GM19239 (cell line): ENCODE data around the gene CCNY.

Experiments used
- DNase-seq: peaks from one replicate; pipeline ENCODE4 v3.0.0; 2011; ENCODE audit warnings: low spot score; ENCODE audit not compliant: insufficient read length
- FAIRE-seq: peaks from 2 replicates; lab custom pipeline; 2011; peaks lifted over from hg19 to GRCh38; lab: Jason Lieb, UNC

Gene CCNY

DNA sequence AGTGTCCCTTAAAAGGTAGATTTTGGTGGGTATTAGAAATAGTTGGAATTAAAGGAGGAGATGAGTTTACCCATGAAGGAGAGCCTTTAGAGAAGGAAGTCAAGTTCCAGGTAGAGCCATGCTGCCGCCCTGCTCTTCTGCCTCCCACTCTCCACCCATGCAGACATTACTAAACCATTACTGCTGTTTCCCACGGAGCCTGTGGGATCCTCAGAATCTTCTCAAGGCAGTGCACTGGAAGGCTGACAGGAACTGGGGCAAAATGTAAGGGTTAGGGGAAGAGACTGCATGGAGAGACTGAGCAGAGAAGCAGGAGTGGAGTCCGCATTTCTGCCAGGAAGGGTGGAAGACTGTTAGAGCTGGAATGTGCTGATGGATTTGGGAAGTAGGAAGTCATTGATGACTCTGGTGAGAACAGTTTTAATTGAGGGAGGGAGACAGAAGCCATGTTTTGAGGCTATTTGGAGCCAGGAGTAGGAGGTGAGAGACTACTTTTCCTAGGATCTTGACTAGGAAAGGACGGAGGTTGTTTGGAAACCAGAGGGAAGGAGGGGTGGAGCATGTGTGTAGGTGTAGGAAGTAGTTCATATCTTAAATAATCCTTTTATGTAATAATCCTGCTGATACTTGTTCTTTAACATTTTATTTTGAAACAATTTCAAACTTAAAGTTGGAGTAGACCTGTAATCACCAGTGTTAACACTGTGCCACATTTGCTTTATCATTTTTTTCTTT lies 109.0 kb downstream of the CCNY start:
- FAIRE-seq: no peak
- no peak for DNase-seq

DNA sequence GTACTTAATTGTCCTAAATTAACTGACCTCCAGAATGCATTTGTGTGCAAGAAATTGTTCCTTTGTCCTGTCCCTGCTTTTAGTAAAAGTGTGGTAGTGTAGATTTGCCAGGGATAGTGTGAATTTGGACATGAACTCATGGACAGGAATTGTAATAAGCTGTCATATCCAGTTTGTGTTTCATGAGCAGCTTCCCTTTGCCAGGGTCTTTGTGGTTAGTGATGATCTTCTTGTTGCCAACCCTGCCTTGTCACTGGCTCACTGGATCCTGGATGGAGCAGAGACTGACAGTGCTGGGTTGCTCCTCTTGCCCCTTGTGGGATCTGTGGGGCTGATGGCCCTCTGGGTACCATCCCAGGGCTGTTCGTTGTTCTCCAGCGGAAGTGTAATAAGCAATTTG lies 110.1 kb downstream of the CCNY start:
- FAIRE-seq (no peak), DNase-seq (no peak)

DNA sequence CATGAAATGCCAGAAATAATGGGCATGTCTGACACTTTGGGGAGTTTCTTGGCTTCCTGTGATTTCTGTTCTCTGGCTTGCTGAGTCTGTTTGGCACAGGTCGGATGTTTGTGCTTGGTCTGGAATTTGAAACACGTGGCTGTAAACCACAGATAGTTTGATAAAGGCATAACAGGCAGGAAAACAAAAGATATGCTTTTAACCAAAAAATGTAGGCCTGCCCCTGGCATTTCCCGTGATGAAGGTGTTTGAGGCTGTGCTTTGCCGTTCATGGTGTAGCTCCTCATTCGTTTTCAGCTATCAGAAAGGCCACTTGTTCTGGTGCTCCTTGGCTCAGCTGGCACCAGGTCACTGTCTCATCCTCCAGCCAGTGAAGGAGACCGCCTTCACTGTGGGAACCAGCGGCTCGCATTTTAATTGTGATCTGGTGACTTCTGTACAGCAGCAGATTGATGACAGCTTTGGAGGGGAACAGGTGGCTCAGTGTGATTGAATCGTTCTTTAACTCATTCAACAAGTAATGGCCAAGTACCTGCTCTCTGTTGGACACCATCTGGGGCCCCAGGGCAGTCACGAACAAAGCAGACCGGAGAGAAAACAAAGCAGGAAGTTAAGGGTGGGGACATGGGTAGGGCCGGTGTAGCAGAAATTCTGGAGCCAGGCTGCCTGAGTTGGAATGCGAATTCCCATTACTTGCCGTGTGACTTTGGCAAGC lies 111.5 kb downstream of the CCNY start:
- FAIRE-seq (no peak), DNase-seq (no peak)

DNA sequence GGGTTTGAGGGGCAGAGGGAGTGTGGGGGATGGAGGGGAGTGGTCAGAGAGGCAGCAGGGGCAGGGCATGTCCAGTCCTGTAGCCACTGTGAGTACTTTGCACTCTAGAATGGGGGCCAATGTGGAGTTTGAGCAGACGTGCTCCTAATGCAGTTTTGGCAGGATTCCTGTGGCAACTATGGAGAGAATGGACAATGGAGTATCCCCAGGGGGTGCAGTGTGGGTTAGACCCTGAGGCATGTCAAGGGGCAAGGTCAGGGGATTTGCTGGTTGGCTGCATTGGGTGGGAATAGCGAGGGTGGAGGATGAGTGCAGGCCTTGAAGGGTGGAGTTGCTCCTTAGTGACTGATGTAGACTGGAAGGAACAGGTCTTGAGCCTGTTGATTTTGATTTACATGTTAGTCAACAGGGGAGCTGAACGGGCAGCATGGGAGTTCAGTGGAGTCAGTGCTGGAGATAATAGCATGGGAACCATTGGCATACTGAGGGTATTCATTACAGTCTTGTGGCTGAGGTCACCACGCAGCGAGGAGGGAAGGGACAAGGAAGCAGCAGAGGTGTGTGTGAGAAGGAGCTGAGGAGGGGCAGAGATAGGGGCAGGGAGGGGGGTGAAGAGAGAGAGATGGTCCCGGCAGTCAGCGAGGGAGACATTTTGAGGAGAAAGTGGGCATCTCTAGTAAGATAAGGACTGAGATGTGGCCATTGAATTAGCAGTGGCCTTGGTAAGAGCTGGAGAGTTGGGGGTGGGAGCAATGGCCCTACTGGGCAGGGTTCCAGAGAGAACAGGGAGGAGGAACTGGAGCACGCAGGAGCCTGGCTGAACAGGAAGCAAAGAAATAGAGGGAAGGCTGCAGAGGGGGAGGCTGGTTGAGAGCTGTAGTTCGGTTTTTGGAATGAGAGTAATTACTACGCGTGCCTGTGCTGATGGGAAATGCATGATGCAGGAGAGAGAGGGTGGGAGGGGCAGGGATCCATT lies 112.7 kb downstream of the CCNY start:
- no peak for DNase-seq
- no peak for FAIRE-seq

DNA sequence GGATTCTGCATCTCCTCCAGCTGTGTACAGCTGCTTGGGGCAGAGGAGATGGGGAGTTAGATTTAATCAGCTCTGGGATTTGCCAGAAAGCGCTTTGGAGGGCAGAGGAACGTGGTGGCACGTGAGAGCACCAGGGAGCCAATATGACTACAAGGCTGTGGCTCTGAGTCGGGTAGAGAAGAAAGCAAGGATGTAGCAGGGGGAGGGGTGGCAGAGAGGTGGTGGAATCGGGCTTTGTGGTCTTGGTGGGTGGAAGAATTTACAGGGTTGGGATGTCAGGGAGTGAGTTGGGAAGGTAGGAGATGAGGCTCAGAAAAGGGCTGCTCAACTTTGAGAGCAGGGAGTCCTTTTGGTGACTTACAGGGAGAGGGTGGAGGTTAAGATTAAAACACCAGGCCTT lies 113.6 kb downstream of the CCNY start:
- DNase-seq (no peak), FAIRE-seq (no peak)

DNA sequence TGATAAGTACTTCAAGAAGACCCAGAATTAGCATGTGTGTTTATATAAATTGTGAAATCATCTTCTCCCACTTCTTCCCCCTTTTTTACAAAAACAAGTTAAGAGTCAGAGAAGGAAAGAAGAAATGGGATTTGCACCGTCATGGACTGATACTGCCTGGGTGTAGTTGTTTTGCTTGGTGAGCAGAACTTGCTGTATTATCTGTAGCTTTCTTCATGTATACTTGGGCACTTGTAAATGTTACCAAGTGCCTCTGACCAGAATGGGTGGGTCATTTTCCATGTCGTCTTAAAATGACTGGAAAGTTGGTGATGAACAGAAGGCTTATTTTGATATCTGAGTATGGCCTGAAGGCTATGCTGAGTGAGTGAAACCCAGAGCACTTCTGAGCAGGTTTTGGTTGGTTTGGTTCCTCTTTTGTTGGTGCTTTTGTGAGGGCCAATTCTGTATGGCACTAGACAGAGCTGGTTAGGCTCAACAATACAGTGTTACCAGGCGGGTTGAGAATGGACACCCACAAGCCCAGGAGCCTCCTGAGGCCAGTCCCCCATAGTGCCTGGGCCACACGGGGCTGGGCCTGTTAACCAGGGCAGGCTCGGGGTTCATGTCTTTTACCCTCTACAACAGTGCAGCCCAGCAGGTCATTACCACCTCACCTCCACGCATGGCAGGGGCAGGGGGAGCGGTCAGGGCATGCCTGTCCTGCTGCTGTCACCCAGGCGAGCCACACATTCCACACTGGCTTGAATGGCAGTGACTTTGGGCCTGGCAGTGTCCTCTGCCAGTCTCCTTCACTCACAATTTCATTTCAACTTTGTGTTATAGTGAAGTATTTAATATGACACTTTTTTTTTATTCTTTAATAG lies 115.1 kb downstream of the CCNY start:
- FAIRE-seq (peak; percentile 89), DNase-seq (peak; percentile 34)

DNA sequence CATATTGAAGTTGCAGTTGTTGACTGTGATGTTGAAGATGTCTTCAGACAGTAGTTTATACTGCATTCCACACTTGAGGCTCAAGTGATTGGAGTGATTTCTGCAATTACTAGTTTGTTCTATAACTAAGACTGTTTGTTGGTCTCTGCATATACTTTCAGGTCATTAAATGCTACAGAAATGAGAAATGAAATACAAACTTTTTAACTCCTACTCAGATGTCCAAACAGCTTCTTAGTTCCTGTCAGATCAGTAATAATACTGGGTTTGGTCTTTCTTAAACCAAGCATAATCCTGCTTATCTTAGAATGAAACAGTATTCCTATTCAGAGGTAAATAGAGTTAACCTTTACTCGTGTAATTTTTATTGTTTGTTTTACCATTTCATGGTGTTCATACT lies 115.9 kb downstream of the CCNY start:
- FAIRE-seq (peak; percentile 11), DNase-seq (no peak)

DNA sequence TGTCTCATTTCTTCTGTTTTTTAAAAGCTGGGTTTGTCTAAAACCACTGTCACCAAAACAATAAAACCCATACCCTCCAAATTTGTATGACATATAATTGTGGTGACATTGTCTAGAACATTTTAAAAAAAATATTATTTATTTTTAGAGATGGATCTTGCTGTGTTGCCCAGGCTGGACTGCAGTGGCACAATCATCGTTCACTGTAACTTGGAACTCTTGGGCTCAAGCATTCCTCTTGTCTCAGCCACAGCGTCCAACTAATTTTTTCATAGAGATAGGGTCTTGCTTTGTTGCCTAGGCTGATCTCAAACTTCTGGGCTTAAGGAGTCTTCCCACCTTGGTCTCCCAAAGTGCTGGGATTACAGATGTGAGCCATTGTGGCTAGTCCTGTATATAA lies 116.5 kb downstream of the CCNY start:
- no peak for DNase-seq
- no peak for FAIRE-seq

DNA sequence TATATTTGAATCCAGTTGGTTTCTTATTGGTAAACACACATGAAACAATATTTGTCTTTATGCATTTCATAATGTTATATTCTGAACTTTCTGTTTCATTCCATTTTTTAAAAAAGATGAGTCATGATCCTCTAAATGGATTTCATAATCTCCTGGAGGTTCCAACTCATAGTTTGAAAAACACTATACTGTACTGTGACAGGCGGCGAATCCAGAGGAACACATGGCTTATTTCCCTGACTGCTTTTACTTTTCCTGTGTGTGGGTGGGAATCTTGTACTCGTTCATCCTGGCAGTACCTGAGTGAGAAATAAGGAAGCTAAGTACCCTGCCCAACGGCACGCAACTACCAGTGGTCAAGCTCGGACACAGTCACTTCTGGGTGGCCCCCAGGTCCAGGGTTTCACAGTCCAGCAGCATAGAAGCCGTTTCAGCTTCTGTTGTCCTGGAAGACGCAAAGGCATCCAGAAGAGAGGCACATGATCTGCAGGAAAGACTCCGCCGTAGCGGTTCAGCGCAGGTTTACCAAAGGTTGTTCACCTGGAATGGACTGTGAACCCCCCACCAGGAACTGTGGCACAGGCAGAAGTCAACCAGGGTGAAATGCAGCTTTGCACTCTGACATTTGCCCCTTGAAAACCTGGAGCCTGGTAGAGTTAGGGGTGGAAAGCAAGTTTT lies 117.7 kb downstream of the CCNY start:
- FAIRE-seq (no peak), DNase-seq (no peak)

DNA sequence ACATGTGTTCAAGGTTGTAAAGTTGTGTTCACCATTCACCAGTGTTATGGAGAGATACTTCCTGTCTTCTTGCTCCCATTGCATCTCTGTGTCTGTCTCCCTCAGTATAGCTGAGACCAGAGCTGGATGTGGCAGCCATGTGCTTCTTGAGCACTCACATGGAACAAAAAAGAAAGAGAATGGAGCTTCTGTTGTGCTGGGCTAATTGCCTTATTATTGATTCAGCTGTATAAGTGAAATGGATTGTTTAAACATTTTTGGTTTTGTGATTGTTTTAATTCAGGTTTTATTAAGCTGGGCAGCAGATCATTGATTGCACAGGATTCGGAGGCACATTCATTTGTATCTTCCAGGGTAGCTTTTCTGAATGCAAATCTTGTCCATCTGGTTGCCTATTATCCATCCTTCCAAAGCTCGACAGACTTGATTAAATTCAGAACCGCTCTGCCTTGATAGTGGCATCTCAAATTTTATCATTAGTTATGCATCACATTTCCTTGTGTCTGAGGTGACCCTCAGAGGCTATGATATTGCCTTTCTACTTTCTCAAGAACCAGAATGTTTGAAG lies 119.9 kb downstream of the CCNY start:
- DNase-seq: no peak
- no peak for FAIRE-seq

DNA sequence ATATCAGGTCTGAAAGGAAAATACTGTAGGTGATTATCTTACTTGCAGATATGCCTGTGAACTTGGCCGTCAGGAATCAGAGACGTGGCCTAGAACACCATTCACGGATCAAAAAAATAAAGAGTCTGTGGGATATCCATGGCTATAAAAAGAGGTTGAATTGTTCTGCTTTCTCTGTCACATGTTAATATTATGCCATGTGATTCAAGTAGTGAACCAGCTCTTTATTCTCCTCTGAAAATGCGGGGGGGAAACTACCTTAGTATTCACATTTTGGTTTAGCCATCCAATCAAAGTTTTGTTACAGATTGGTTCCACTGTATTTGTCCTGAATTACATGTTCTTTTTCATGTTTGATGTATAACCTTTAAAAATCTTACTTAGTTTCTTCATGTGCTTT lies 120.5 kb downstream of the CCNY start:
- DNase-seq (no peak), FAIRE-seq (no peak)

DNA sequence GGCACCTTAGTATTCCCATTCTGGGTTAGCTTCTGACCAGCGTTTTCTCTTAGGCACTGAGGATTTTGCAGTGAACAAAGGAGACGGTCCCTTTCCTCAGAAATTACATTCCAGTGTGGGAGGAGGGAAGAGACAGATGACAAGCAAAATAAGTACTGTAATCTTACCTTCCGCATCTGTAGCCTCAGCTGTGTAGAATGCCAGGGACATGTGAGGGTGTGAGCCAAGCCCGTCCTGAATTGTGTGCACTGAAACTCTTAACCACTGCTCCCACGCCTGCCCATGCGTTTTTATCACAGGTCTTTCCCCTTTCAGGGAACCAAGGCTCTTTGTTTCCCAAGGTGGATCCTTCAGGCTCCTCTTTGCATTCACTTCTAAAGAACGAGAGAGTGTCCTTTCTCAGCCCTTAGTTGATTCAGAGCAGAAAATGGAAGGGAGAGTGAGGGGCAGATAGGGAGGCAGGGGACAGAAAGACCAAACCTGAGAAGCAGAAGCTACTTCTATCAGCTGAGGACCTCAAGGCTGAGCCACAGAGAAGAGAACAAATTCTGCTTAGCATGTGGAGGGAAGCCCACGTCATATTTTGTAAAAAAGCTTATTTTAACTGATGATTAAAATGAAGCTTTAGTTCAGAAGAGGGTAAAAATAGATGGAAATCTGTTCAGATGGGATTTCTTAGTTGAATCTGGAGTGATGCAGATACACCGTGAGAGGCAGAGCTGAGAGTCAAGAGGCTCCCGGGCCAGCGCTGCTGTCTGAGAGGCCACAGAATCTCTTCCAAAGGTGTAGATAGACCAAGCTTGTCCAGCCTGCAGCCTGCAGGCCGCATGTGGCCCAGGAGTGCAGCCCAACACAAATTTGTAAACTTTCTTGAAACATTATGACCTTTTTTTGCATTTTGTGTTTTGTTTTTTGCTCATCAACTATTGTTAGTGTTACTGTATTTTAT lies 122.5 kb downstream of the CCNY start:
- FAIRE-seq: no peak
- DNase-seq: no peak

DNA sequence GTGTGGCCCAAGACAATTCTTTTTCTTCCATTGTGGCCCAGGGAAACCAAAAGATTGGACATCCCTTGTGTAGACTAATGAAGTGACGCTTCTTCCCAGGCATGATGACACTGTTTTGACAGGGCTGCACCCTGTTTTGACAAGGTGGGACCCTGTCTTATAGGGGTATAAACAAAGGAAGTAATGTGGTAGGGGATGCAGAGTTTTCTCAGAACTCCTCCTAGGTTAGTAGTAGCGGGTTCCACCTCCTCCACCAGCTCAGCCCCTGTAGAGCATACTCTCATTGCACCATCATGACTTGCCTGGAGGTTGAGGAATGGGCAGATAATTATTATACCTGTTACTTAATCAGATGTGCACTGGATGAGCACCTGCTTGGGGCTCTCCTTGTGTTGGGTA lies 123.1 kb downstream of the CCNY start:
- FAIRE-seq: no peak

DNA sequence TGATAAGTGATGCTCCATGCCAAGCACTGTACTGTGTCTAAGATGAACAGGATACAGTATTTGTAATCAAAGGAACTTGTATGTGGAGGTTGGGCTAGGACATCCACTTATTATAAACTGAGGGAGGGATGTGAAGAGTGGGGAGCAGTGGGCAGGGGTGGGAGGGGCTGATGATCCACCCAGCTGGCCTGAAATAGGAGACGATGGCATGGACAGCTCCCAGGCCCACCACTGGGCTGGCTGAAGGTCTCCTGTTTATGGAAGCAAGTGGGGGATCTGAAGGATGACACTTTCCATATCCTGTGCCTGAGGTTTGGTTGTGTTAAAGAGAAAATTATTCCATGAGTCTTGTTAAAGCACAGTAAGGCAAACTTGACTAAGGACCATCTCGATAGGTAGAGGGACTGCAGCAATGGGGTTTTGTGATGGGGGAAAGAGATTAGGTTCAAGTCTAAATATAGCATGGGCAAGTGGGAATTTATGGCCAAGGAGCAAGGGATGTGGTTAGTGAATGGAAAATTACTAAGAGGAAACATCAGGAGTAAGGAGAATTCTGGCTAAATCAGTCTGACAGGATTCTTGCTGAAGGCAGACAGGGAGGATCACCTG lies 124.6 kb downstream of the CCNY start:
- DNase-seq (no peak), FAIRE-seq (no peak)

More for the DNA sequence above, 123.1 kb downstream of the CCNY start:
- no peak for DNase-seq

DNA sequence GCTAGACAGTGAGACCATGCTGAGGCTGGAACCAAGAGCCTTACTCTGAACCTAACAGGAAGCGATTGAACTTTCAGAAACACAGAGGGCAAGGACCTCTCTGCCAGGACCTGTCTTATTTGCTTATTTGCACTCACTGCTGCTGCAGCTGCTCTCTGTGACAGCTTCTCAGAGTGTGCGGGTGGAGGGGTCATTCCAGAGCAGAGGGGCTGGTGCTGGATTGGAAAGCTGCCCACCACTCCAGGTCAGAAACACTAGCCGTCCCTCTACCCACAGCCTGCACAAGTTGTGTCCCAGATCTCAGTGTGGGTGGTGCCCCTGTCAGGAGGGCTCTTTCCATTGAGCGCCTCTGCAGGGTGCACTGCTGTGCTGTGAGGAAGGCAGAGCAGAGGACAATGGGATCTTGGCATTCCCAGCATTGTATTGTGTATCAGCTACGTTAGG lies 126.2 kb downstream of the CCNY start:
- peak; percentile 18 for DNase-seq
- peak; percentile 77 for FAIRE-seq

DNA sequence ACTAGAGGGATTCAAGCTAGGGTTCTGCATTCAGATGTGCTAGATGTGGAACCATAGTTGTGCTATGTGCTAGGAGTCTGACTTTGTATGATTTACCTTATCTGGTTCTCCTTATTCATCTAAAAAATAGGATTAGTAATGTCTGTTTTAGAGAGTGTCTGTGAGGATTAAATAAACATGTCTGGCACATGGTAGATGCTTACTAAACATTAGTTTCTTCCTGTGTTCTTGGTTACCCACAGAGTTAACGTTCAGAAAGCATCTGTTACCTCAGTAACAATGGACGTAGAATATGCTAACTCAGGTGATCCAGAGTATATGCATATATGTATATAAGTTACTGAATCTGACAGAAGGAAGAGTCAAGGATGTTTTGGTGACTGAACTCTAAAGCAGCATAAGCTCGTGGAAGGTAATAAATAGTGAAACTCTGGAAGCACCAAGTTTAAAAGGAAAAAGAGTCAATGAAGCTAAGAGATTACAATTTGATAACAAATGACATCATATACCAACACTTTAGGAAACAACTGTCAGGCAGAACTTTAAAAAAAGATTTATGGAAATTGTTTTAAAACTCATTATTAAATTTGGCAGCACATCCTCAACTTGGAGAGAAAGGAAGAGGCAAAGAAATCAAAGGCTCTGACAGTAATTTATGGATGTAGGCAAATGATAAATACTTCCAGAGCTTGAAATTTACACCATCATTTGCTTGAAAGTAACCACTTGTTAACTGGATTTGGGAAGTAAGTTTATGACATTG lies 127.0 kb downstream of the CCNY start:
- FAIRE-seq (peak; percentile 11), DNase-seq (no peak)

DNA sequence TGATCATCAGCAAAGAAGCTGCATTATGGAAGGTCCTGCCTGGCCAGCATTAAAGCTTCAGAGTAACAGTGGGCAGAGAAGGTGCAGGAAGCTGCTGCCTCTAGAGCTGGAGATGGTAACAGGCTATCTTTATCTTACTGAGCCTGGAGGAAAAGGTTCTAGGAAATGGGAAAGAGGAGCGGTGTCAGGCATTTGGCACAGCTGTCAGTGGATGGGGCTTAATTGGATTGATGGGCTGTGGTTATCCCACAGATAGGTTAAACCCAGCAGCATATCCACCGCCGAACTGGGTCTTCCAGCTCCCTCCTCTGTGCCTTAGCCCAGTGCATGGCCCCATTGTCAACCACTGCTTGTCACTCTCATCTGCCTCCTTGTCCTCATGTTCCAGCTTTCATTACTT lies 127.6 kb downstream of the CCNY start:
- FAIRE-seq (no peak), DNase-seq (no peak)
